Erythroblast (primary cell): ENCODE measurements around the gene BBS10.
"Not testable (repeated sequence)": the region's sequence is repeated elsewhere in the genome, so short reads cannot be mapped to it uniquely, and the experiment has no call there.

Experiments used
- DNase-seq, 2 experiments: peaks; one replicate each; lab custom pipeline; 2025; lab: John Stamatoyannopoulos, UW
- GATA1 ChIP-seq: IDR thresholded peaks from 2 replicates; pipeline ENCODE4 v1.6.1; 2011; ENCODE audit warnings: low read depth, mild to moderate bottlenecking, control low read depth, low read length, moderate library complexity
- POLR2A ChIP-seq: IDR thresholded peaks from 2 replicates; pipeline ENCODE4 v1.6.1; 2011; ENCODE audit warnings: mild to moderate bottlenecking, low read length

The BBS10 gene

GRCh38 chr12:76346798-76347420, 1.3 kb downstream of the BBS10 start:
- peak; percentile 48 to 58 for DNase-seq
- no peak for TF ChIP-seq GATA1
- no peak for TF ChIP-seq POLR2A

DNA sequence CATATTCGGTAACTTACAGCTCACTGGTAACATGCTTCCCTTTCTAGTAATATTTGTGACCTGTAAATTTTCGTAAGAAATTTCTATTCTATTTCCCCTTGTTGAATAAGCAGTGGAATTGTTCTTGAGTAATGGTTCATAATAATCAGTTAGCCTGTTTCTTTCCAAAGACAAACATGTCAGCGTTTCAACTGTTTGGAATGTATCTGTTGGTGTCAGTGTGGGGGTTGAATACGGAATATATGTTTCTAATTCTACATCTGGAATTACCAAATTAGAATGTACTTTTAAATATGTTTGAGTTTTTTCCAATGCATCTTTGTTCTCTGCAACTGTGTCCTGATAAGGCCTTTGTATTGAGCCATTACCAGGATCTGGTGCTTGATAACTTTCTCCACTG, 2.0 kb downstream of the BBS10 start:
- no peak for TF ChIP-seq GATA1
- no peak for TF ChIP-seq POLR2A
- DNase-seq, result no peak

DNA sequence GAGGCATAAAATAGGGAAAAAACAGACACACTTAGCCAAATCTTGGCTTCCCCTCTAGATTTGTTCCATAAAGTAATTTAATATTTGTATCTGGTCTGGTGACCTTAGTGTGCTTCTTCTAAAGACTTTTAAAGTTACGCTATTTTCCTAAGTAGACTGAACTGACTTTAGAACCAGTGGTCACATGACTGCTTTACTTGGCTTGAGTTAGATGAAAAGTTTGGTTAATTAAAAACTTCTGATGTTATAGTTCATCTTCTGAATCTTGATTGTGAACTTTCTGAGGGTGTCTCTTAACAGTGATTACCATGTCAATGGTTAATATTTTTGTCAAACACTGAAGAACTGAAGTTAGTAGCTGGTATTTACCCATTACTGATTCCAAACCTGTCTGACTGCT, 2.6 kb downstream of the BBS10 start:
- no peak for DNase-seq
- TF ChIP-seq POLR2A (no peak), GATA1 (no peak)

- TF ChIP-seq POLR2A, result no peak
- TF ChIP-seq GATA1, result no peak
- DNase-seq, result no peak
Observed at GRCh38 chr12:76341436-76342030, 6.7 kb downstream of the BBS10 start.

- DNase-seq, result no peak
Observed at GRCh38 chr12:76340680-76341435, 7.4 kb downstream of the BBS10 start.

DNA sequence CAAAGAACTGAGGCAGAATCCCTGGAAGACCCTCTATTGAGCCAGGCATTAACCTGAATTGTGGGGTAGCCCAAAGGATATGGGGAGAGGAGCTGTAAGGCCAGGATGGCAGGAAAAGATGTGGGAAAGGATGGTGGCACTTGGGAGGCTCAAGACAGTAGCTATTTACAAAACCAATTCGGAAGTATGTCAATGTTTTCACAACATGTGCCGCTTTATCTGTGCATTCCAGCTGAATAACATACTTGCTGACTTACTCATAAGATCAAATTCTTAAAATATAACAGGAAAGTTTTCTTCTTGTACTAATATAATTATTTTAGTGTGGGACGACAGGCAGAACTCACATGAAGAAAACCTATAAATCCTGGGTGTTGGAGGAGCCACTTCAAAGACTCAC, 10.6 kb downstream of the BBS10 start:
- TF ChIP-seq GATA1 (no peak), POLR2A (no peak)
- DNase-seq, result no peak

More at GRCh38 chr12:76340680-76341435, 7.4 kb downstream of the BBS10 start:
- no peak for TF ChIP-seq POLR2A
- no peak for TF ChIP-seq GATA1

DNA sequence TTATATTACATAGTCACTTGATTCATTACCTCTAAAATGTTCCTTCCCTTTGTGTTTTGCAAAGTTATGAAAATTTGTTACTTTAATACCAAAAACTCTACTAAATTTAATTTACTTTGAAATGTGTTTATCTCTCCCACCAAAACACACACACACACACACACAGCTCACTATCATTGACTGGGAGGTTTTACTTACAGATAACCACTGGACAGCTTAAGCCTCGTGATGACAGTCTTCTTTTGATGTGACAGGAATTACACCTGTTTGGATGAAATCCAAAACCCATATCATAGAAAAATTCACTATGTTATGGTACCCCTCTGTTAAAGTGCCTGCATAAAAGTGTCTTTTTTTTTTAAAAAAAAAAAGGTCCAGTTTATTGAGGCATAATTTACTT, 15.6 kb downstream of the BBS10 start:
- TF ChIP-seq POLR2A (no peak), GATA1 (no peak)
- DNase-seq, result peak in 1 of 2 experiments; percentile 5

GRCh38 chr12:76329606-76330005, 18.6 kb downstream of the BBS10 start:
- DNase-seq, result no peak
- no peak for TF ChIP-seq POLR2A
- no peak for TF ChIP-seq GATA1

- DNase-seq, result no peak
Observed at GRCh38 chr12:76329159-76329558, 19.1 kb downstream of the BBS10 start.

DNA sequence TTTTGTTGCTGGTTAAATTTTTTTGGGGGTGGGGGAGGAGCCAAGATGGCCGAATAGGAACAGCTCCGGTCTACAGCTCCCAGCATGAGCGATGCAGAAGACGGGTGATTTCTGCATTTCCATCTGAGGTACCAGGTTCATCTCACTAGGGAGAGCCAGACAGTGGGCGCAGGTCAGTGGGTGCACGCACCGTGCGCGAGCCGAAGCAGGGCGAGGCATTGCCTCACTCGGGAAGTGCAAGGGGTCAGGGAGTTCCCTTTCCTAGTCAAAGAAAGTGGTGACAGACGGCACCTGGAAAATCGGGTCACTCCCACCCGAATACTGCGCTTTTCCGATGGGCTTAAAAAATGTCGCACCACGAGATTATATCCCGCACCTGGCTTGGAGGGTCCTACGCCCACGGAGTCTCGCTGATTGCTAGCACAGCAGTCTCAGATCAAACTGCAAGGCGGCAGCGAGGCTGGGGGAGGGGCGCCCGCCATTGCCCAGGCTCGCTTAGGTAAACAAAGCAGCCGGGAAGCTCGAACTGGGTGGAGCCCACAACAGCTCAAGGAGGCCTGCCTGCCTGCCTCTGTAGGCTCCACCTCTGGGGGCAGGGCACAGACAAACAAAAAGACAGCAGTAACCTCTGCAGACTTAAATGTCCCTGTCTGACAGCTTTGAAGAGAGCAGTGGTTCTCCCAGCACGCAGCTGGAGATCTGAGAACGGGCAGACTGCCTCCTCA, 28.5 kb downstream of the BBS10 start:
- not testable (repeated sequence) for DNase-seq

More at GRCh38 chr12:76329159-76329558, 19.1 kb downstream of the BBS10 start:
- TF ChIP-seq GATA1 (no peak), POLR2A (no peak)

GRCh38 chr12:76318773-76319594, 29.2 kb downstream of the BBS10 start:
- no peak for DNase-seq
- no peak for TF ChIP-seq GATA1
- TF ChIP-seq POLR2A, result no peak

DNA sequence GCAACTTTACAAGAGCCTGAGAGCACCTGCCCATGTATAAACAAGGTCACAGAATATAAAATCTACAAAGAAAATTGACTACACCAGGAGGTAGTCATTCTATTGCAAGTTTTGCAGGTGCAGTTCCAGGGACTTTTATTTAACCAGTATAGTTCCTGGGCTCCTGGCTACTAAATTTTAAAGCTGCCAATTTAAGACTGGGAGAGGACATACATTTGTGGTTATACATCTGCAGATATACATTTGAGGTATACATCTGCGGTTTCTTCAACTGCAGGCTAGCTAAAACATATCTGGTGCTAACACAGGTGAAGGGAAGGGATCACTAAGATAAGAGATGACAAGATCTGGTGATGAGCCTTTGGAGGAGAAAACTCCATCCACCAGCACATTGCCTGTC, 30.2 kb downstream of the BBS10 start:
- no peak for TF ChIP-seq GATA1
- no peak for TF ChIP-seq POLR2A
- DNase-seq, result no peak

- no peak for TF ChIP-seq GATA1
- no peak for TF ChIP-seq POLR2A
- no peak for DNase-seq
Observed at GRCh38 chr12:76316468-76316867, 31.7 kb downstream of the BBS10 start.
